GM18861 (cell line): ENCODE measurements around the gene SQOR.
A peak's percentile ranks its signal among the peaks of the same experiment; 100 is the strongest.

Source experiments
- ATAC-seq: cut with Tn5 transposase; IDR thresholded peaks from one replicate; pipeline ENCODE4 v1.9.1; 2021; ENCODE audit not compliant: unreplicated experiment

The SQOR gene

DNA sequence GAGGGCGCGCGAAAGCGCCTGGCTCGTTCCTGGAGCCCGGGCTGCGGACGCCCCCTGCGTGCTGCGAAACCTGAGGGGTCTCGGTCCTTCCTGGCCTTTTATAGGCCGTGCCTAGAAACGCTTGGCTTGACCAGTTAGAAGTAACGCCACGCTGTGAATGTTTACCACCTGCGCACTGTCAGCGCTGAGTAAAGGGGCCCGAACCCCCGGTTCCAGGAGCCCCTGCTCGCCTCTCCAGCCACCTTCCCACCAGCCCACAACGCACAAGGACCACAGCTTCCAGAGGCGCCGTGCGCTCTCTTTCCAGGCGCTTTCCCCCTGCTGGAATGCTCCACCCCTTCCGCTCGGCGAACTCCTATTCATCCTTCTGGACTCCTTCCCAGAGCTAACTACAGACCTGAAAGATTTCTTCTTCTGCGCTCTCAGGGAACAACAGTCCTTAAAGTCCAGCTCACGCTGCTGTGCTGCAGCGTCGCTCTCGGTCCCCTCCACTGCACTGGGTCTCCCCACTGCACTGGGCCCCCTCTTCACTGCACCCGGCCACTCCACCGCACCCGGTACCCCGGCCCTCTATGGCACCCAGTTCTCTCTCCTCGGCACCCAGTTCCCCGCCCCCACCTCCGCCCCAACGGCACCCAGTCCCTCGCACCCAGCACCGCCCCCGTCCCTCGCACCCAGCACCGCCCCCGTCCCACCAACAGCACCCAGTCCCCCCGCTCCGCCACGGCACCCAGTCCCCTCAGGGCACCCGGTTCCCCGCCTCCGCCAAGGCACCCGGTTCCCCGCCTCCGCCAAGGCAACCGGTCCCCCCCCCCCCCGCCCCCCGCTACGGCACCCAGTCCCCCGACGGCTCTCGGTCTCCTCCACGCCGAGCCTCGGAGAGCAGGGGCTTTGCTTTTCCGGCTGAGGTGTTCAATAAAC is 69.8 kb downstream of the SQOR start:
- ATAC-seq: no peak

DNA sequence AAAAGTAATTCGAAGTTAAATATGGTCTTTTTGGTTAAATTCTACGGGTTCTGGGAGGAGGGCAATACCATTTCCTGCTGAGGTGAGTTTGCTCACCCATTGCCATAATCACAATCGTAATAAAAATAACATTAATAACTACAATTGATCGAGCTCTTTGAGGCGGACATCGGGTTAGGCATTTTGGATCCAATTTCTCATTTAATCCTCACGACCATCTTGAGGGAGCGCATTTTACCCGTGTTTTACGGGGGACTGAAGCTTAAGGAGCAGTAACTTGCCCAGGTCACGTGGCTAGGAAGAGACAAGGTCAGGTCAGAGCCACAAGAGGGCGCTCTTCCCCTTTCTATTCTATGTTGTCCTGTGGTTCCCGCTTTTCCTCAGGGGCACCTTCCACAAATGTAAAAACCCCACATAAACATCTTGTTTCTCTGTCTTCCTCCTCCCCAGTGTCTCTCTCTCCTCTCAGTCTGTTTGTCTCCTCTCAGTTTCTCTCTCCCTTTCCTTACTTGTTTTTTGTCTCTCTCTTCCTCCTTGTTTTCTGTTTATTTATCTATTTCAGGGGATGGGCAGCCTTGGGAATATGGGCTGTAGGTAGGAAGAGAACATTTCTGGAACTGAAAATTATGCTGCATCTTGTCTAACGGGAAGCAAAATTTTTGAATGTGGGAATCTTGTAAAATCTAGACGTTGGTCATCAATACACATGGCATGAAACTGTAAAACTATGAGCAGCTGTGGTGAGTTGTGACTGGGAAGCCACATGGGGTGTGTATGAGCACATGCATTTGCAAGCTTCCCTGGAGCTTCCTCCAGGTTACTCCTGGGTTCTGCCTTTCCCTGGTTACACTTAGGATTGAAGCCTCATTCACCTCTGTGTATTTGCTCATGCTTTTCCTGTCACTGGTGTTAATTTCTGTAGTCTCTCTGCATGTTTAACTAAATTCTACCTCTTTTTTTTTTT is 71.0 kb downstream of the SQOR start:
- ATAC-seq: peak; percentile 79

DNA sequence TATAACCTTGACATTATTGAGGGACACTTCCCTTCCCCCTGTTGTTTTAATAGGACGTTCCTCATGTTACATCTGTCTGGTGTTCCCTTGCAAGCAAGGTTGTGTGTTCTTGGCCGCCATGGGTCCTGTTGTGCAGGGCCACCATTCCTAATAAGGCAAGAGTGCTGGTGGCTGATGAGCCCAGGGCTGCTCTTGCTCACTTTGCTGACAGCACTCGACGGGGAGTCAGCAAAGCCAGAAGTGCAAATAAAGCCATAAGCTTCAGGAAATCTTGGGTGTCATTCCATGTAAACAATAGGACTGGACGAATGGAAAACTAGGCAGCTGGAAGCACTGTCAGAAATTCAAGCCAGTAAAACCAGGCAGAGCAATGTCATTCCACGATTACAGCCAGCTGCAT is 75.8 kb downstream of the SQOR start:
- ATAC-seq: no peak

DNA sequence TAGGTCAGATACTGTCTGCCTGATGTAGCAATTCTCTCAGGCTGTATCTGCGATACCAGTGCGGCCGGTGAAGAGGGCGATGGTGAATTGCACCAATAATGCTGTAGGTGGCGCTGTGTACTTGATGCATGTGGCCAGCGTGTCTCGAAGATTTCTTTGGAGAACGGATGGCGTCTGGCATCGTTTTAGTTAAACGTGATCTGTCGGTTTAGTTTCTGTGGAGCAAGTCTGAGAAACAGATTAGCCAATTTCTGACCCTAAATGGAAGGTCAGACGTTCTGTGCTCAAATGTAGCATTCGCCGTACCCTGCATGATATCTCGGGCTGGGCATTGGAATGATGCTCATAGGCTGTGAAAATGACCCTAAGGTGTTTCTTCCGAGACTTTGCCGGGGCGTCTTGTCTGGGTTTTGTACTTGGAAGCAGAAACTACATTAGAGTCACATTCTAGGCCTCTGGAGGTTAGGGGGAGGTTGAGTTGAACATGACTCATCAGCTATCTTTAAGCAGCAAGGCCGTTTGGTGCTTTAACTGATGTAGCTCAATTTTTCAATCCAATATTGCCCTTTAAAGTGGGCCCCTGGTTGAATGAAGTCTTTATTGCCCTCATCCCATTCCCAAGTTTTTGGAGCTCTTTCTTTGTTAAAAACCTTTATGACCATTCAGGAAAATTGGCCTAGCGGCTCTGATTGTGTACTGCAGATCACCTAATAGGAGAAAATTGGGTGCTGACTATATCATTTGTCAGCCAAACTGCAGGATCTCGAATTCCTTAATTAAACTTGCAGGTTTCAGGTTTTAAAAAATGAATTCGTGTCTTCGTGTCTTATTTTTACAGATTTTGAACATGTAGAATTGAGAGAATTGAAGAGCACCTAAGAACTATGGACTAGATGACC is 80.0 kb downstream of the SQOR start:
- ATAC-seq: peak; percentile 49

DNA sequence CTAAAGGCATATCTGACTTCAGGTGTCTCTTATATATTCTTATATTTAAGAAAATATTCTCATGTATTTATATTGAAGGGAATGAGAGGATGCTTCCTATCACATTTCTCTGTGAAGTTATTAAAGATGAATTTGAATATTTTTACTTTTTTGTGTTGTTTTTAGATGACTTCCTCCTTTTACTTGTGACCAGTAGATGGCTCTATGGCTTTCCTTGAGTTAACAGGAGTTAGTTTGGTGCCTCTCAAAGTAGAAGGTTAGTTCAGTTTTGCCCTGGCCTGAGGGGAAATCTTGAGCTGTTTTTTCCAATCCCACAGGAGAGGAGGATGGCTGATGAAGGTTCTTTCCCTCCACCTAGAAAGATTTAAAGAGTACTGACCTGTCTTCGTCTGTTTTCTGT is 80.7 kb downstream of the SQOR start:
- ATAC-seq: no peak

DNA sequence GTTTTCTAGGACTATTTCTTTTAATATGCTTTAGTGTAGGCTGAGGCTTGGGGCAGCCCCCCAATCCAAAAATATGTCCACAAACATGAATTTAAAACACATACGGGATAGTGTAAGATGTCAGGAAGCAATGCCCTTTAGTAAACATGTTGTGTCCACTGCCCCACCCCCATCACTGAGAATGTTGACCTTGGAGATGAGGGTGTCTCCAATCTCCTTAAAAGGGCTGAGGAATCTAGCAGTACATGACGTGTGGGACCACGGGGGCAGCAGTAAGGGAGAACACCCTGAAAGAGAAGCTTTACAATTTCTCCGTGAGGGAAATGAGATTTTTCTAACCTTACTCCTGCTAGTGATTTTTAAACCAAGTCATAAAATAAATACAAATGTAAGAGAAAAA is 84.7 kb downstream of the SQOR start:
- ATAC-seq: no peak

DNA sequence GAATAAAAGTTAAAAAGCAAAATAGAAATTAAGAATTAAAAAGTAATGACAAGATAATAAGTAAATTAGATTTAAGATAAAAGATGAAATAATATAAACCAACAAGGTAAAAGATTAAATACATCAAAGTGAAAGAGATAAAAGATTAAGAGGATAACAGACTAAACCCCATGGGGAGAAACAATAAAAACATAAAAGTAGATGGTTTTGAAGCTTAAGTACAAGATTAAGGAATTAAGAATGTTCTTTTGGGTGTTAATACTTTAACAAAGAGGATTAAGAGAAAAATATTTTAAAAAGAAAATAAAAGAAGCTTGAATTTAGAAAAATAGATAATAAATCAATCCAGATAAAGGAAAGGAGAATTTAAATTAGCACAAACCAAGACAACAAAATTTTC is 85.4 kb downstream of the SQOR start:
- no peak for ATAC-seq

DNA sequence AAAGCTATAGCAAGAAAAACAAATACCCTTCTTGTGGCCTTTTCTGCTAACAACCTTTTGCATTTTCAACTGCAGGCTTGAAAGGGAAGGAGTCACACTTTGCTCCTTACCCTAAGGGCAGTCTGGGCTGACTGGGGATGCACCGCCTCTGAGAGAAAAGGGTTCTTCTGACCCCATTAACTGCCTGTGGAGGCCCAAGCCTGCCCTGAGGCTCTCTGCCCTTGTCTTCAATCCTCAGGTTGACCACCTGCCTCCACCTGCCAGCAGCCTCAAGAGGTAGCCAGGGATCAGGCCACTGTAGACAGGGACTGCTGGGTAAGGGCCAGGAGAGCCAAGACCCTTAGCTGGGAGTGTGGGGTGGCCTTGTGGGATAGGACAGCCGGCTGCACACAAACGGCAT is 93.8 kb downstream of the SQOR start:
- no peak for ATAC-seq

DNA sequence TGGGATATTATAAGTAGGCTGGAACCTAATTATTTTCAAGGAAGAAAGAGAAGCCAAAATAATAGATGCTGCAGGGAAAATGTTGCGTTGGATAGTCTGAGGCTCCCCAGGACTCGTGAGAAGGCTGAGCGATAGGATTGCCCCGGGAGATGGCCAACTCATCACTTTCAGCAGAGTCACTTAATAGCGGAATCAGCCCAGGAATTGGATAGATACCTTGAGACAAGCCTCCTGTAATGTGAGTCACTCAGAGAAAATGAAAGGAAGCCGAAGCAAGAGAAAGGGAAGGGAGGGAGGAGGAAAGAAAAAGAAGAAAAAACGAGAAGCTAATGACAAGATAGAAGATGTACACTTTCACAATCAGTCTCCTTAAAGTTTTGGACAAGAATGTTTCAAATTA is 94.3 kb downstream of the SQOR start:
- no peak for ATAC-seq

DNA sequence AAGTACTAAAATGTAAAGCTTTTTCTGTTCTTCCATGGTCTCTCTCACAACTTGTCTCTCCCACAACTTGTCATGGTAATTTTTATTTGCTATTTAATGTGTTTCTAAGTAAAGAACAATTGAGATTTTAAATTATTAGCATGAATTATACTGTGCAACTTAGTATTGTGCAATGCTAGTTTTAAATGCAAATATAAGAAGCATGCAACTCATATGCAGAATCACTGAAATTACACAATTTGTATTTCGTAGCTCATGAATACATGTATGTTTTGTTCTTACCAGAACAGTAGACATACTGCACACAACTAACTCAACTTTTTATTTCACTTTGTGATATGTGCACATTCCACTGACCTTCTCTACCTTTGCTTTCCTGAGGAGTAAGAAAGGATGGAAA is 96.5 kb downstream of the SQOR start:
- no peak for ATAC-seq

DNA sequence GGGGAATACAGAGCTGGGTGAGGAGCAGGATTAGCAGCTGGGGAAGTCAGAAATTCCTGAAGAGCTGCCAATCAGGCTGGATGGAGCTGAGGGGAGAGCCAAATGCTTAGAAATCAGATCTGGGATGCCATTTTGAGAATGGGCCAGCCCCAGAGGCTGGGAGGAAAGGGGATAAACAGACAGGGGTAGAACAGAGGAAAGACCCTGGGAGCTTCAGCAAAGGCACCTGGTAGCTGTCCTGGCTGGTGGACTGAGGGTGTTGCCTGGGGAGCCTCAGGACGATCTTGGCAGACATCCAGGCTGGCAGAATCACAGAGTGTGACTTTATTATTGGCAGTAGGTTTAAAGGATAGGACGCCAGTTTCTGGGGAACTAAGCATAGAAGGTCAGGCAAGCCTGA is 97.8 kb downstream of the SQOR start:
- no peak for ATAC-seq

DNA sequence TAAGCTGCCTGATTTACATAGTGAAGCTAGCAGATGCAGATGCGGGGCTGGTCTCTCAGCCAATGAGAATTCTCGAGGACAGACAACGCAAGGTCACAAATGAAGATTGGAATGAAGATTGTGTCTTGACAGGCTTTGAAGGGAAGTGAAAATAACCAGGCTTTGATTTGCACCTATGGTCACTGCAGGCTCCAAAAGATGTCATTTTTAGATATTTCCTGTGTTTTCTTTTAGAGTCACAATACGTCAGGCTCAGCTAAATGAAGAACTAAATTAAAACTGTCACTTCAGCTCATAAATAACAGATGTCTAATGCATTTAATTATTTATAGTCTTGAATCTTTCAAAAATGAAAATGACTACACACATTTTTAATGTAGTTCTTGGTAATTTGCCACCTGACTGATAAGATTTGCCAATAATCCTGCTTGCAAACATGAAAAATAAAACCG is 99.5 kb downstream of the SQOR start:
- no peak for ATAC-seq
